ENCODE measurements around the gene UBN1. TPM values are rescaled to one million over a fixed set of nuclear protein-coding genes. Genes with fewer than 3 reads are reported as not detected.

UBN1 gene
- total and polyA plus RNA-seq, 10 of the 15 experiments (the other 5 are each of a cell fraction or from before 2014, with no cell fraction given) = 2.1 to 32.5 (median 13.9) TPM

DNA sequence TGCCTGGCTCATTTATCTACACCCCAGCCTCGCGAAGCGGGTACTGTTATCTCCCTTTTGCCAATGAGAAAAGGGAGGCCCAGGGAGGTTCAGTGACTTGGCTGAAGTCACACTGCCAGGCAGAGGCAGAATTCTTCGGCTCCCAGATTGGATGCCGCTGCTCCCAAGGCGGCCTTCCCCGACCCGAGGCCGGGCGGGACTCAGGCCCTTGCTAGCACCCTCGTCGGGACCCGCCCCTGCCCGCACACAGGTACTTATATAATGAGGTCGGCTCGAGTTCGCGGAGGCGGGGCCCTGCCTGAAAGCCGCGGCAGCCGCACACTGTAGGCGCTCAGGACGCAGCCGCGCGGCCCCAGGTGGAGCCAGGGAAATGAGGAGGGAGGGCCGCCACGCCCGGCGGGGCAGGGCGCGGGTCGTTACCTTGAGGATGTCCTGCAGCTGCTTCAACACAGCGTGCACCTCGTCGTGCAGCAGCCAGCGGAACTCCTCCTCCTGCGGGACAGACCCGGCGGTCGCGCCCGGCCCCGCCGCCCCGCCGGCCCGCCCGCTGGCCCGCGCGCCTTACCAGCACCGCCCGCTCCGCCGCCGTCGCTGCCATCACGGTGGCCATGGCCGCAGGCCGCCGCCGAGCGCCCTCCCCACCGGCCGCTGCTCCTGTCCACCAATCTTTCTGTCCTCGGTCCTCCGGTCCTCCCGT is 45.2 kb upstream of the UBN1 start, which contains the start of gene ROGDI:
ROGDI (minus strand) TSS at position 672 of the 697 bp plus-strand sequence; CDS start at position 610, 62 bp downstream.
- Histone ChIP-seq H3K4me3 (peak within 1 kb of the TSS; percentile 72), H3K9me3 (replicated peaks; ENCODE audit: control insufficient read depth, insufficient read depth, low read length) (no peaks in the 10 kb centered on the region), H3K9ac (ENCODE audit: control insufficient read depth, insufficient read depth, low read length) (peak within 1 kb of the TSS; percentile 43; the same call in 1 of the 2 replicates), H3K4me2 (ENCODE audit: control insufficient read depth, insufficient read depth) (peak within 1 kb of the TSS; percentile 97), H4K20me1 (ENCODE audit: control insufficient read depth, insufficient read depth) (no peaks in the 10 kb centered on the region), H3K27ac (ENCODE audit: control insufficient read depth, insufficient read depth) (peak within 1 kb of the TSS; percentile 58), H2AFZ (ENCODE audit: control insufficient read depth, low read depth, low read length) (peak within 1 kb of the TSS; percentile 66), H3K79me2 (ENCODE audit: control insufficient read depth, insufficient read depth, low read length) (no peaks in the 10 kb centered on the region), H3K4me1 (ENCODE audit: control insufficient read depth, insufficient read depth, low read length) (peaks cover 20% of the 10 kb centered on the region), H3K36me3 (ENCODE audit: control insufficient read depth in 2 of 2, insufficient read depth in 2 of 2, low read length in 1 of 2) (peaks cover 0 to 3% of the 10 kb centered on the region in 2 experiments), H3K27me3 (replicated peaks in 1 of 2; ENCODE audit: control insufficient read depth in 2 of 2, insufficient read depth in 2 of 2, low read length in 1 of 2) (no peaks in the 10 kb centered on the region)
- no TSS peak for BruUV-seq (replicated peaks)
- SMC1A ChIA-PET (ENCODE audit: uncharacterized antibody, unreplicated experiment) = interaction anchor here (0.7 to 2.4 kb wide), 4 partner anchors 29 to 178 kb away, joined by 3 to 11 read pairs (median 6); partner anchors contain the start of gene DNAAF8
- peak; percentile 7; the same call in 1 of the 2 replicates for TF ChIP-seq NR2F1 (conservative IDR thresholded peaks at IDR 0.05)
- TF ChIP-seq MXI1 (IDR thresholded peaks at IDR 0.05; ENCODE audit: low read depth, low read length) = peak; percentile 48; the same call in 1 of the 2 replicates
- peak; percentile 76 for TF ChIP-seq IKZF1 (conservative IDR thresholded peaks at IDR 0.05)
- TF ChIP-seq HDAC6 (IDR thresholded peaks at IDR 0.05; ENCODE audit: unreplicated experiment) = no peak
- 0 out of 2 replicates have a peak, but pooled peaks have one; percentile 4 for TF ChIP-seq TCF12 (IDR thresholded peaks at IDR 0.05; ENCODE audit: low read depth, low read length)
- TF ChIP-seq LARP7 (IDR thresholded peaks at IDR 0.05) = peak; percentile 57; the same call in 1 of the 2 replicates
- TF ChIP-seq BHLHE40 (IDR thresholded peaks at IDR 0.05; ENCODE audit: borderline replicate concordance in 1 of 2, low read depth in 2 of 2, low read length in 1 of 2) = peak in 1 of 2 experiments; percentile 5; a peak in 1 of 4 replicates
- TF ChIP-seq ESRRA (IDR thresholded peaks at IDR 0.05; ENCODE audit: low read length) = no peak
- no peak for TF ChIP-seq CHD2 (IDR thresholded peaks at IDR 0.05; ENCODE audit: borderline replicate concordance, low read depth, low read length)
- TF ChIP-seq, protein P1, sequence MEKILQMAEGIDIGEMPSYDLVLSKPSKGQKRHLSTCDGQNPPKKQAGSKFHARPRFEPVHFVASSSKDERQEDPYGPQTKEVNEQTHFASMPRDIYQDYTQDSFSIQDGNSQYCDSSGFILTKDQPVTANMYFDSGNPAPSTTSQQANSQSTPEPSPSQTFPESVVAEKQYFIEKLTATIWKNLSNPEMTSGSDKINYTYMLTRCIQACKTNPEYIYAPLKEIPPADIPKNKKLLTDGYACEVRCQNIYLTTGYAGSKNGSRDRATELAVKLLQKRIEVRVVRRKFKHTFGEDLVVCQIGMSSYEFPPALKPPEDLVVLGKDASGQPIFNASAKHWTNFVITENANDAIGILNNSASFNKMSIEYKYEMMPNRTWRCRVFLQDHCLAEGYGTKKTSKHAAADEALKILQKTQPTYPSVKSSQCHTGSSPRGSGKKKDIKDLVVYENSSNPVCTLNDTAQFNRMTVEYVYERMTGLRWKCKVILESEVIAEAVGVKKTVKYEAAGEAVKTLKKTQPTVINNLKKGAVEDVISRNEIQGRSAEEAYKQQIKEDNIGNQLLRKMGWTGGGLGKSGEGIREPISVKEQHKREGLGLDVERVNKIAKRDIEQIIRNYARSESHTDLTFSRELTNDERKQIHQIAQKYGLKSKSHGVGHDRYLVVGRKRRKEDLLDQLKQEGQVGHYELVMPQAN (conservative IDR thresholded peaks at IDR 0.05) = peak; percentile 79; the same call in 1 of the 2 replicates
- TF ChIP-seq GATAD2B (conservative IDR thresholded peaks at IDR 0.05; ENCODE audit: low read depth) = peak; percentile 70; the same call in 1 of the 2 replicates
- no peak for TF ChIP-seq CBX3 (IDR thresholded peaks at IDR 0.05; ENCODE audit: borderline replicate concordance, low read depth)
- no peak for TF ChIP-seq FOXM1 (IDR thresholded peaks at IDR 0.05; ENCODE audit: low read depth, low read length)
- TF ChIP-seq NR2C1 (IDR thresholded peaks at IDR 0.05) = 0 out of 2 replicates have a peak, but pooled peaks have one; percentile 11
- TF ChIP-seq RB1 (IDR thresholded peaks at IDR 0.05; ENCODE audit: borderline replicate concordance) = peak; percentile 45; the same call in 1 of the 2 replicates
- TF ChIP-seq NFIC (IDR thresholded peaks at IDR 0.05; ENCODE audit: low read depth, low read length) = no peak
- TF ChIP-seq MAX (IDR thresholded peaks at IDR 0.05; ENCODE audit: low read depth, low read length) = no peak
- CTCF ChIA-PET = interaction anchor here (1.0 to 1.4 kb wide), 3 partner anchors 33 to 107 kb away, joined by 3 to 5 read pairs (median 3); partner anchors contain the start of genes ANKS3 and DNAAF8
- ATAC-seq (peak; percentile 65), DNase-seq (ENCODE audit: low read depth, low spot score) (no peak), FAIRE-seq (peak; percentile 93)
- RAD21 ChIA-PET (ENCODE audit: unreplicated experiment) = interaction anchor here (1.1 to 2.8 kb wide), 2 partner anchors 68 to 107 kb away, joined by 4 to 18 read pairs; partner anchors contain the start of genes ANKS3 and DNAAF8
- in situ Hi-C loops (cut with MboI) (no loop called here), intact Hi-C loops (cut with micrococcal nuclease; ENCODE audit: unreplicated experiment) (loop anchor here (2.0 to 10.0 kb wide), 4 partner anchors 33 to 187 kb away; partner anchors contain the start of genes ANKS3, DNAAF8, SEC14L5 and UBALD1)
- POLR2A ChIA-PET = interaction anchor here (0.5 to 1.8 kb wide), 4 partner anchors 9 to 108 kb away, joined by 3 to 5 read pairs (median 4); partner anchors contain the start of genes ANKS3, DNAAF8 and NUDT16L1
- under 1% methylated on average over 34 of the region's 70 CpGs for WGBS (ENCODE audit: insufficient coverage, insufficient replicate concordance, low lambda C conversion rate, missing lambda C conversion rate)
